NCI-H510A treated with DMSO at 0.1 percent for 48 hours (cell line): Measurements from ENCODE around the gene ODR4.
"Not testable (repeated sequence)": the region's sequence is repeated elsewhere in the genome, so short reads cannot be mapped to it uniquely, and the experiment has no call there.

ENCODE experiments used
- DNase-seq: peaks from one replicate; lab custom pipeline; 2025; lab: John Stamatoyannopoulos, UW

The ODR4 gene

DNA sequence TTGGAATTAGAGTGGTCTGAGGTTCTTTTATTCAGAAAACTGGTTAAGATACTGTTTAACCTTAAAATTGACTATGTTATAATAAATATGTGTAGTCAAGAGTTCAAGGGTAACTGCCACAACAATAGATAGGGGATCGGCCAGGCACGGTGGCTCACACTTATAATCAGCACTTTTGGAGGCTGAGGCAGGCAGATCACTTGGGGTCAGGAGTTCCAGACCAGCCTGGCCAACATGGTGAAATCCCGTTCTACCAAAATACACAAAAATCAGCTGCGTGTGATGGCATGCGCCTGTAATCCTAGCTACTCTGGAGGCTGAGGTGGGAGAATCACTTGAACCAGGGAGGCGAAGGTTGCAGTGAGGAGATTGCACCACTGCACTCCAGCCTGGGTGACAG is 45.8 kb downstream of the ODR4 start:
- DNase-seq = no peak

DNA sequence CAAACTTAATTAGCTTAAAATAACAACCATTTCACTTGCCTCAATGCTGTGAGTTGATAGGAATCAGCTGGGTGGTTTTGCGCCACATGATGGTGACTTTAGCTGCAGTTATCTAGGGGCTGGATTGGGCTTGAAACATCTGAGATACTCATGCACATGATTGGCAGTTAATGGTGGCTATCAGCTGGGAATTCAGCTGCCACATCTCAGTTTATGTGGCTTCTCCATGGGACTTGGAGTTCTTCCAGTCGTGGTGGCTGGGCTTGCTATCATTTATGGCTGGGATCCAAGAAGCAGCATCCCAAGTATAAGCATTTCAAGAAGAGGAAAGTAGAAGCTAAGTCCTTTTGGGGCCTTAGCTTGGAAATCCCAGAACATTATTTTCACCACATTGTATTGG is 48.9 kb downstream of the ODR4 start:
- DNase-seq = no peak

- DNase-seq = no peak
Observed at GRCh38 chr1:186426118-186426517, 50.5 kb downstream of the ODR4 start.

DNA sequence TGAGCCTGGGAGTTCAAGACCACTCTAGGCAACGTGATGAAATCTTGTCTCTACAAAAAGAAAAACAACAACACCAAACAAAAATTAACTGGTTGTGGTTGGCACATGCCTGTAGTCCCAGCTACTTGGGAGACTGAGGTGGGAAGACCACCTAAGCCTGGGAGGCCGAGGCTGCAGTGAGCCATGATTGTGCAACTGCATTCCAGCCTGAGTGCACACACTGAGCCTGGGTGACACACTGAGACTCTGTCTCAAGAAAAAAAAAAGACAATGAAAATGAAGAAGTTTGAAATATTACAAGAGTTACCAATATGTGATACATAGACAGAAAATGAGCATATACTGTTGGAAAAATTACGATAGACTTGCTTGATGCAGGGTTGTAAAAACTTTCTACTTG is 53.4 kb downstream of the ODR4 start:
- no peak for DNase-seq

DNA sequence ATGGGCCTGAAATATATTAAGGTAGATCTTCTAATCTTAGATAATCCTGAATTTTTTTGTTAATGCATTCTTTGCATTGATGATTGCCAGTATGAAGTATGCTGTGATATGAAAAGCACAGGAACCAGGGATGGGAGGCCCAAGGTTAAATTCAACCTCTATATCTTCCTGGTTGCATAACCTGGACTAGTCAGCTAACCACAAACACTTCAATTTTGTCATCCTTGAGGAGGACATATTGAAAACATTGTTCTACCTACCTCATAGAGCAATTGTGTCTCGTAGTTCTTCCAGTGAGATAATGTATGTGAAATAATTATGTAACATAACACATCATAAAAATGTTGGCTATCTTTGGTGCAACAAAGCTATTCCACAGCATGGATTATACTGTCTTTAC is 59.7 kb downstream of the ODR4 start:
- DNase-seq = no peak

DNA sequence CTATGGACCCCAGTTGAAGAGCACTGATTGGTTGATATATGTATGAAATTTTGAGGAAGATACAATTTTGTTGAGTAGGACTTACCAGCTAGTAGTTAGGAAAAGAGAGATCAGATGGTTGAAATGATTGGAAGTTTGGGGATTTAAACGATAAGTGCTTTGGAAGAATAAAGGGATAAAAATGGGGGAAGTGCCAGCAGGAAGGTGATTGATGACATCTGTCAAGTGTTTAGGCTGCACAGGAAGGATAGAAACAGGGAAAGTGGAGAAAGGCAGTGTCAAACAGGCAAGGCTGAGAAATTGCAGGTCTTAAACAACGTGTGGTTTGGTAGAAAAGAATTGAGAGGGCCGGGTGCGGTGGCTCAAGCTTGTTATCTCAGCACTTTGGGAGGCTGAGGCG is 62.9 kb downstream of the ODR4 start:
- DNase-seq = no peak

GRCh38 chr1:186440584-186440983 is 64.9 kb downstream of the ODR4 start:
- DNase-seq = peak; percentile 47

- DNase-seq = peak; percentile 71
Observed at GRCh38 chr1:186442651-186443375, 67.2 kb downstream of the ODR4 start.

GRCh38 chr1:186443638-186444037 is 68.0 kb downstream of the ODR4 start:
- no peak for DNase-seq

GRCh38 chr1:186446152-186446551 is 70.5 kb downstream of the ODR4 start:
- DNase-seq = no peak

- DNase-seq = no peak
Observed at GRCh38 chr1:186454981-186455380, 79.3 kb downstream of the ODR4 start.

DNA sequence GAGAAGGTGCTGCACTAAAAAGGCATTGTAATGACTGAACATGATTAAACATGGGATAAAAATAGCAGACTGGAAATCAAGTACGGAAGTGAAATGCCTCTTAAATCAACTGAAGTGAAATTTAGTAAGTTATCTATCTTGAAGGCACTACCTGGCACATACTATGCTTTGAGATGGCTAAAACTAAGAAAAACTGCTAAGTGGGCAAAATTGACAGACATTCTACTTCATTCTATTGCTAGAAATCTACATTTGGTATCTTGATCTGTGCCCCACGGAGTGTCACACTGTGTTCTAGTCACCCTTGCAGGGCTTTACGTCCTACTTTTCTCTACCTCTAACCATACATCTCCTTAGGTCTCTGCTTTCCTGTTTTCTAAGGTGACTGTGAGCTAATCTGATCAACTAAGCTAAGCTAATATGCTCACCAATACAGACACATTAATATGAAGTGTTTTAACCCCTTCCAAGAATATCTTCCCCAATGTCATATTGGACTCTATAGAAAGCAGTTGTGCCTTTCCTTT is 81.2 kb downstream of the ODR4 start:
- DNase-seq = no peak

- DNase-seq = not testable (repeated sequence)
Observed at GRCh38 chr1:186459161-186459560, 83.5 kb downstream of the ODR4 start.

- no peak for DNase-seq
Observed at GRCh38 chr1:186461014-186461413, 85.4 kb downstream of the ODR4 start, which contains the start of gene PDC. Gene PDC, minus strand, starts transcription at chr1:186461114. Its CDS starts 11,655 bp downstream, at chr1:186449459.

DNA sequence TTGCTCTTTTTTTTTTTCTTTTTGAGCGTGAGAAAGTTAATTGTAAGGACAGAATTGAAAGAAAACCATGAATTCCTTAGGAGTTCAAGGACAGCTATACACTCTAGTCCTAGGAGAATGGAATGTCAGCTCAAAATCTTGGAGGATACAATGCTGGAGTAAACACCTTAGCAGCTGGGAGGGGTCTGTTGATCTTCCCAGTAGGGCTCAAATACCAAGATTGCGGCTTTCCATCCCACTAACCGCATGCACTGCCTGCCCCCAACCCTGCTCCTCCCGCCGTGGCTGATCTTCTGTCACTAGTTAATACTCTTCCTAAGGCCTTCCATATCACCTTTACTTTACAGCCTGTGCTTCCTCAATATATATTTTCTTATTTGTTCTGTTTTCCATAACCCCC is 87.9 kb downstream of the ODR4 start:
- DNase-seq = no peak

DNA sequence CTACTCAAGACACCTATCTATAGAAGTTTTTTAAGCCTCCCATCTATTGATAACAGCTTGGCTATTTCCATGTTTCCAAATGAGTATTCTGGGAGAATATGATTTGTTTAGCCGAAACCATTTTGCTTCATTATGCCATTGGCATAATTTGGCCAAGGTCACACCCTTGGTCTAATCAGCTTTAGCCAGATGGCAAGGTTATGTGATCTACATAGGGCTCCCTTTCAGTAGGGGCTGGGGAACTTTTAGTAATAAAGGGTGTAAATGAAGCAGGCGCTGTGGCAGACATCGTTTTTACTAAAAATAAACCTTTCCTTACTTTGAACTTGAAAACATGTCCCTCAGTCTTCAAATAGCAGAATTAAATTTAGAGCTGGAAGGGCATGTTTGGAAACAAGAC is 88.3 kb downstream of the ODR4 start:
- no peak for DNase-seq

GRCh38 chr1:186465491-186465890 is 89.9 kb downstream of the ODR4 start:
- not testable (repeated sequence) for DNase-seq

GRCh38 chr1:186465946-186466345 is 90.3 kb downstream of the ODR4 start:
- DNase-seq = no peak
